ENCODE measurements around the gene TTLL8. TPM values are rescaled to one million over a fixed set of nuclear protein-coding genes. Genes with fewer than 3 reads are reported as not detected.

Gene TTLL8
- total and polyA plus RNA-seq, 2 experiments from 2014 or later: not detected

DNA sequence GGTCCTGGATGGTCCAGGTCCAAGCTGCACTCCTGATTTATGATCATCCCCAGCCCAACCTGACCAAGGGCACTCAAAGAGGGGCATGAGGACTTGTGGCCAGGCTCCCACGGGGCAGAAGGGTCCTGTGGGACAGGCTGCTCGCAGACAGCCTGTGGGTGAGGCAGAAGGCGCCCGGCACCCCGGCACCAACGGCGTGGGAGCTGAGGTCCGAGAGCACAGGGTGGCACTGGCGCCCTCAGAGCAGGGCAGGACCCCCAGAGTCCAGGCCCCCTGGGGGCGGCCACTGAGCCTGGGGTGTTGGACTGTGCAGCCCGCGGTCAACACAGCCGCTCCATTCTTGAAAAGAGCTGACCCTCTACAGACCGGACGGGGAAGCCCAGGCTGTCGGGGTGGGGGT is 48.8 kb downstream of the TTLL8 start:
- Histone ChIP-seq H3K9me3 (ENCODE audit: low read depth) (no peaks in the 10 kb centered on the region), H3K27ac (no peak overlapping the region), H3K79me2 (no peaks in the 10 kb centered on the region), H3K4me3 (no peak overlapping the region), H3K27me3 (peaks cover 40% of the 10 kb centered on the region), H2AFZ (no peak overlapping the region), H3K9me2 (replicated peaks; ENCODE audit: insufficient read depth) (no peaks in the 10 kb centered on the region), H3K4me1 (ENCODE audit: insufficient read depth) (peaks cover 8% of the 10 kb centered on the region), H3K4me2 (no peak overlapping the region), H4K20me1 (ENCODE audit: insufficient read depth, poor library complexity, severe bottlenecking) (no peaks in the 10 kb centered on the region), H3K36me3 (replicated peaks; ENCODE audit: insufficient read depth, low read depth) (no peaks in the 10 kb centered on the region)
- DNase-seq (ENCODE audit: low spot score): peak; percentile 7
- 91% methylated on average over 16 of the region's 16 CpGs for WGBS (ENCODE audit: low lambda C conversion rate, missing lambda C conversion rate)
- TF ChIP-seq EZH2phosphoT487 (IDR thresholded peaks at IDR 0.05; ENCODE audit: low read depth, severe bottlenecking, unreplicated experiment): no peak
- TF ChIP-seq, protein P1, sequence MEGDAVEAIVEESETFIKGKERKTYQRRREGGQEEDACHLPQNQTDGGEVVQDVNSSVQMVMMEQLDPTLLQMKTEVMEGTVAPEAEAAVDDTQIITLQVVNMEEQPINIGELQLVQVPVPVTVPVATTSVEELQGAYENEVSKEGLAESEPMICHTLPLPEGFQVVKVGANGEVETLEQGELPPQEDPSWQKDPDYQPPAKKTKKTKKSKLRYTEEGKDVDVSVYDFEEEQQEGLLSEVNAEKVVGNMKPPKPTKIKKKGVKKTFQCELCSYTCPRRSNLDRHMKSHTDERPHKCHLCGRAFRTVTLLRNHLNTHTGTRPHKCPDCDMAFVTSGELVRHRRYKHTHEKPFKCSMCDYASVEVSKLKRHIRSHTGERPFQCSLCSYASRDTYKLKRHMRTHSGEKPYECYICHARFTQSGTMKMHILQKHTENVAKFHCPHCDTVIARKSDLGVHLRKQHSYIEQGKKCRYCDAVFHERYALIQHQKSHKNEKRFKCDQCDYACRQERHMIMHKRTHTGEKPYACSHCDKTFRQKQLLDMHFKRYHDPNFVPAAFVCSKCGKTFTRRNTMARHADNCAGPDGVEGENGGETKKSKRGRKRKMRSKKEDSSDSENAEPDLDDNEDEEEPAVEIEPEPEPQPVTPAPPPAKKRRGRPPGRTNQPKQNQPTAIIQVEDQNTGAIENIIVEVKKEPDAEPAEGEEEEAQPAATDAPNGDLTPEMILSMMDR (IDR thresholded peaks at IDR 0.05; ENCODE audit: poor library complexity): no peak
- TF ChIP-seq EZH2 (IDR thresholded peaks at IDR 0.05; ENCODE audit: borderline replicate concordance): no peak

DNA sequence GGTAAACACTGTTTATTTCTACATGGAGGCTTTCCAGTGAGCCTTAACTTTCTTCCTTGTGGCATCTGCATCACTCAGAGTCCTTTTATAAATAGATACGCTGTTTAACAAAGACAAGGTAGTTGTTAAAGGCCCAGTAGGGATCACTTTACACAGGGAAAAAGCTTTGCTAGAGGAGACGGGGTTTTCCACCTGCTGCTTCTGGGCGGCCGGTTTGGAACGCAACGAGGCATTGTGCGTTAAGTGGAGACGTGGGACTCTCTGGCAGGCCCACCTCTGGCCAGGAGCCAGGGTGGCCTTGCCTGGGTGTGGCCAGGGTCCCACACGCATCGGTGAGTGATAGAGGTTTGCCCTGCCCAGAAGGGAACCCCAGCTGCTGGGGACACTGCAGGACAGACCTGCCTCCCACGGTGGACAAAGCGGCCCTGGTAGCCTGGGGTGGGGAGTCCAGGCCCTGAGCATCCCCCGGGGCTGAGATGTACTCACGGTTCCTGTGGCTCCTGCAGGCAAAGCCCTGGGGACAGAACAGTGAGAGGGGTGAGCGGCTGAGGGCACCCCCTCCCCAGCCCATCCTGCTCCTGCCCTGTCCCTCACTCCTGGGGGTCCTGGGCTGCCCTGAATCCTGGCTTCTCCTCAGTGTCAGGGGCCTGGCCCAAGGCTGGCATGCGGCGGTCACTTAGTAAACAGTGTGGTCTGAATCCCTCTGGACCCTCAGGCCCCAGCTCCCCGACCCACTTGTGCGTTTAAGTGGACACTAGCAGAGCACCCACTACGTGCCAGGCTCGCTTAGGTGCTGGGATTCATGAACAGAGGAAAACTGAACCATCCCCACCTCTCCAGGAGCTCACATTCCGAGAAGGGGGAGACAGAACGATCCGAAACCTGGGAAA is 49.7 kb downstream of the TTLL8 start:
- TF ChIP-seq EZH2phosphoT487 (IDR thresholded peaks at IDR 0.05; ENCODE audit: low read depth, severe bottlenecking, unreplicated experiment): no peak
- no peak for TF ChIP-seq EZH2 (IDR thresholded peaks at IDR 0.05; ENCODE audit: borderline replicate concordance)
- TF ChIP-seq, protein P1 (IDR thresholded peaks at IDR 0.05; ENCODE audit: poor library complexity): no peak
- WGBS (ENCODE audit: low lambda C conversion rate, missing lambda C conversion rate): 81% methylated on average over 24 of the region's 24 CpGs
- Histone ChIP-seq H3K27ac (no peak overlapping the region), H2AFZ (no peak overlapping the region), H3K79me2 (no peaks in the 10 kb centered on the region), H3K4me1 (ENCODE audit: insufficient read depth) (peaks cover 8% of the 10 kb centered on the region), H3K4me3 (no peak overlapping the region), H3K9me3 (ENCODE audit: low read depth) (no peaks in the 10 kb centered on the region), H3K9me2 (replicated peaks; ENCODE audit: insufficient read depth) (no peaks in the 10 kb centered on the region), H3K4me2 (no peak overlapping the region), H3K36me3 (replicated peaks; ENCODE audit: insufficient read depth, low read depth) (no peaks in the 10 kb centered on the region), H4K20me1 (ENCODE audit: insufficient read depth, poor library complexity, severe bottlenecking) (no peaks in the 10 kb centered on the region), H3K27me3 (peaks cover 33% of the 10 kb centered on the region)
- peak; percentile 21 for DNase-seq (ENCODE audit: low spot score)

DNA sequence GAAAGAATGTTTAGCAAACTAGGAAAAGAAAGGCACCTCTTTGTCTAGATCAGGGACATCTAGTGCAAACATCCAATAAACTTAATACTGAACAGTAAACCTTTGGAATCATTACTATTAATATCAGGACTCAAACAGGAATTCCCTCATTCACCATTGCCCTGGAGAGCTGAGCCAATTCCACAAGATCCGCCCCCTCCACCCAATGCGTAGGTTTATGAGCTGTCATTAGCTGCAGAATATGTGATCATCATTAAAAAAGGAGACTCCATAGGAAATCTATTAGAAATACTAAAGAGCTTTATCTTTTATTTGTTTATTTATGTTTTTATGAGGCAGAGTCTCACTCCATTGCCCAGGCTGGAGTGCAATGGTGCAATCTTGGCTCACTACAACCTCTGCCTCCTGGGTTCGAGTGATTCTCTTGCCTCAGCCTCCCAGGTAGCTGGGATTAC is 51.0 kb downstream of the TTLL8 start:
- Histone ChIP-seq H3K27me3 (peaks cover 22% of the 10 kb centered on the region), H3K27ac (peak overlapping the region; percentile 86), H3K9me3 (ENCODE audit: low read depth) (no peaks in the 10 kb centered on the region), H4K20me1 (ENCODE audit: insufficient read depth, poor library complexity, severe bottlenecking) (no peaks in the 10 kb centered on the region), H2AFZ (no peak overlapping the region), H3K4me1 (ENCODE audit: insufficient read depth) (peaks cover 8% of the 10 kb centered on the region), H3K4me3 (no peak overlapping the region), H3K4me2 (no peak overlapping the region), H3K79me2 (no peaks in the 10 kb centered on the region), H3K9me2 (replicated peaks; ENCODE audit: insufficient read depth) (no peaks in the 10 kb centered on the region), H3K36me3 (replicated peaks; ENCODE audit: insufficient read depth, low read depth) (no peaks in the 10 kb centered on the region)
- 79% methylated on average over 3 of the region's 3 CpGs for WGBS (ENCODE audit: low lambda C conversion rate, missing lambda C conversion rate)
- TF ChIP-seq EZH2phosphoT487 (IDR thresholded peaks at IDR 0.05; ENCODE audit: low read depth, severe bottlenecking, unreplicated experiment) (no peak), EZH2 (IDR thresholded peaks at IDR 0.05; ENCODE audit: borderline replicate concordance) (no peak)
- peak; percentile 26 for DNase-seq (ENCODE audit: low spot score)

DNA sequence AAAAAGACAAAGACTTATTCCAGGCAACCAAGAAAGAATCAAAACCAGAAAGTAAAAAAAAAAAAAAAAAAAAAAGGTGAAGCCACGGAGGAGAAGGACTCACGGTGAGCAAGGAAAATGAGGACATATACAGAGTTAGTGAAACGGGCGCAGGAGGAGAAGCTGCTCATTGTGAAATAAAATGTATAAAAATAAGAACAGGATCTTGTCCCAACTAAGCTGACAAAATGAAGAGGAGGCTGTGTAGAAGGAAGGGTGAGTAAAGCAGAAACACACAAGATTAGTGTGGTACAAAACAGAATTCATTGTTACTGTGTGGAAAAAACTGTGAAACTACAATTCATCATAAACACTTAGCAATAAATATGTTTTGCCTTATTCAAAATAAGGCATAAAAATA is 53.2 kb downstream of the TTLL8 start:
- Histone ChIP-seq H4K20me1 (ENCODE audit: insufficient read depth, poor library complexity, severe bottlenecking) (no peaks in the 10 kb centered on the region), H3K27me3 (peaks cover 6% of the 10 kb centered on the region), H3K9me3 (ENCODE audit: low read depth) (no peaks in the 10 kb centered on the region), H3K79me2 (no peaks in the 10 kb centered on the region), H3K9me2 (replicated peaks; ENCODE audit: insufficient read depth) (no peaks in the 10 kb centered on the region), H3K4me1 (ENCODE audit: insufficient read depth) (peaks cover 3% of the 10 kb centered on the region), H2AFZ (no peak overlapping the region), H3K4me2 (no peak overlapping the region), H3K4me3 (no peak overlapping the region), H3K36me3 (replicated peaks; ENCODE audit: insufficient read depth, low read depth) (no peaks in the 10 kb centered on the region), H3K27ac (no peak overlapping the region)
- WGBS (ENCODE audit: low lambda C conversion rate, missing lambda C conversion rate): 93% methylated on average over 4 of the region's 4 CpGs
- no peak for DNase-seq (ENCODE audit: low spot score)
- TF ChIP-seq EZH2 (IDR thresholded peaks at IDR 0.05; ENCODE audit: borderline replicate concordance): no peak
- TF ChIP-seq EZH2phosphoT487 (IDR thresholded peaks at IDR 0.05; ENCODE audit: low read depth, severe bottlenecking, unreplicated experiment): no peak
- TF ChIP-seq, protein P1 (IDR thresholded peaks at IDR 0.05; ENCODE audit: poor library complexity): no peak
